ENCODE data around the gene USP12. TPM values are rescaled to one million over a fixed set of nuclear protein-coding genes. Genes with fewer than 3 reads are reported as not detected.
"Not testable (repeated sequence)": the region's sequence is repeated elsewhere in the genome, so short reads cannot be mapped to it uniquely, and the experiment has no call there.

Gene USP12
- total RNA-seq, 2 donors from 2014 or later, result 16.1 to 19.1 TPM

GRCh38 chr13:27161423-27161822 is 10.2 kb downstream of the USP12 start:
- DNase-seq (no peak), ATAC-seq (no peak)
- intact Hi-C loops (cut with DNase I), result loop anchor here in 1 of 2 donors (10.0 kb wide), 1 partner anchor 157 kb away; no protein-coding TSS in a partner anchor

DNA sequence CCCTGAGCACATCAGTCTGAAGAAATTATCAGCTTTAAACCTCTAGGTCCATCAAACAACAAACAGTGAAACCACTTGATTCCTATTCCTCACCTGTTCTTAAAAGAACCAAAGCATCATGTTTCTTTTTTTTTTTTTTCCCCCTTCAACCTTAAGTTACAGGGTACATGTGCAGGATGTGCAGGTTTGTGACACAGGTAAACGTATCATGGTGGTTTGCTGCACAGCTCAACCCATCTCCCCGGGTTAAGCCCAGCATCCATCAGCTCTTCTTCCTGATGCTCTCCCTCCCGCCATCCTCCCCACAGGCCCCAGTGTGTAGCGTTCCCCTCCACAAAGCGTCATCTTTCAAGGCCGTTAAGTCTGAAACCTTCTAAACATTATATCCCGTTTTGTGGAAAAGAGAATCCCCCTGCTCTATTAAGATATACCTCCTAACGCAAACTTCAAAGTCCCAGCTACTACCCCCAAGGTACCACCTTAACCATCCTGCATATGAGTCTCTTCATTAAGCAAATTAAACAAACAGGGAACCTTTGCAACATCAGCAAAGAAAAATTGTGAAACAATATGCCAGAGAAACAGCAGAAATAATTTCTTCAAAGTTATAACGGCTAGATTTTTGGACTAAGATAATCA is 10.8 kb downstream of the USP12 start:
- intact Hi-C loops (cut with DNase I), result loop anchor here in 1 of 2 donors (10.0 kb wide), 1 partner anchor 156 kb away; no protein-coding TSS in a partner anchor
- no peak for DNase-seq
- no peak for ATAC-seq

DNA sequence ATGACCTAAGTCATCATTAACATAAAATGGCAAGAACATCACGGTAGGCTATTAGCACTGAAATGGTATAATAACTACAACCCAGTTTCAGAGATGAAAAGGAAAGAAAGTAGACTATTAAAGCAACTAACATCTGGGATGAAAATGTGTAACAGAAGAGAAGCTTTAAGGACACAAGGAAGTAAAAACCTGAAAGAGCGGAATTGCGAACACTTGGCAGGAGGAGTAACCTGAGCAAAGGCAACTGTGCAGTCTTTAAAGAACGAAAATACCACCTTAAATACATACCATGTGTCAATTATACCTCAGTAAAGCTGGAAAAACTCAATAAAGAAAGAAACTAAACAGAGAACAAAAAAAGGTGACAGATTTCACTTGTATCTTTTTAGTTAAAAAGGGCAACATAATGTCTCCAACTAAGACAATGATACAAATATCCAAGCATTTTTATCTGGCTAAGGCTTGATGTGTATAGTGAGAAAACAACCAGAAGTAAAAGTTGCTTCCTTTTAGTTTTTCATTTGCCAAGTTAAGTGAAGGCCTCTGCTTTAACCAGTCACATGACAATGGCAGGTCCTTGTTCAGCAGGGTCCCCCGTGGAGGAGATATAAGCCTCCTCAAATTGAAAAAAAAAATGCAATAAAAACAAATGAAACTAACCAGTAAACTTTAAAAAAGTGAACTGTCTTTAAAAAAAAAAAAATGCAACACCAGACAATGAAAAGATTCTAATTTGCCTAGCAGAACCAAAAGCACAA is 11.6 kb downstream of the USP12 start:
- intact Hi-C loops (cut with DNase I), result loop anchor here in 1 of 2 donors (10.0 kb wide), 1 partner anchor 155 kb away; no protein-coding TSS in a partner anchor
- DNase-seq (no peak), ATAC-seq (no peak)

DNA sequence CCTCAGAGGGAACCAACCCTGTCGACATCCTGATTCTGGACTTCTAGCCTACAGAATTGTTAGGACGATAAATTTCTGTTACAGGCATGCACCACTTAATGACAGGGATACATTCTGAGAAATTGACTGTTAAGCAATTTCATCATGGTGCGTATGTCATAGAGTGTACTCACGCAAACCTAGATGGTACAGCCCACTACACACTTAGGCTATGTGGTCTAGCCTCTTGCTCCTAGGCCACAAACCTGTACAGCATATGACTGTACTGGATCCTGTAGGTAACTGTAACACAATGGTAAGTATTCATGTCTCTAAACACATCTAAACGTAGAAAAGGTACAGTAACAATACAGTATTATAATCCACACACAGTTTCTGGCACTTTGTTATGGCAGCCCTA is 13.3 kb downstream of the USP12 start:
- intact Hi-C loops (cut with DNase I), result no loop called here
- DNase-seq, result no peak
- no peak for ATAC-seq

DNA sequence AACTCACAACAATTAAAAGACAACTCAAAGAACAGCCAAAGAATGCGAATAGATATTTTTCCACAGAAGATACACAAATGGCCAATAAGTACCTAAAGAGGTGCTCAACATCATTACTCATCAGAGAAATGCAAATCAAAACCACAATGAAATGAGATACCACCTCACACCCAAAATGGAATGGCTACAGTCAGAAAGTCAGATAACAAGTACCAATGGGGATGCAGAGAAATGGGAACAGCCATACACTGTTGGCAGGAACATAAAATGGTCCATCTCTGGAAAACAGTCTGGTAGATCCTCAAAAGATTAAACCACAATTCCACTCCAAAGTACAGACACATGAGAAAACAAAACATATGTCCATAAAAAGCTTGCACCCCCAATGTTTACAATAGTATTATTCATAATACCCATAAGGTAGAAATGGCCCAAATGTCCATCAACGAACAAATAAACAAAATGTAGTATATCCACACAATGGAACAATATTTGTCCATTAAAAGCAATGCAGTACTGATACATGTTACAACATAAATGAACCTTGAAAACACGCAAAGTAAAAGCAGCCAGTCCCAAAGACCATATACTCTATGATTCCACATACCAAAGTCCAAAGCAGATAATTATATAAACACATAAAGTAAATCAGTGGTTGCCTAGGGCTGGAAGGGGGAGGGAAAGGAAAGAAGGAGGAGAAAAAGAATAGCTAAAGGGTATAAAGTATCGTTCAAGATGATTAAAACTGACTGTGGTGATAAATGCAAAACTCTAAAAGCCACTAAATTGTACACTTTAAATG is 19.6 kb downstream of the USP12 start:
- ATAC-seq, result no peak
- no peak for DNase-seq
- intact Hi-C loops (cut with DNase I), result no loop called here

- ATAC-seq (no peak), DNase-seq (no peak)
- intact Hi-C loops (cut with DNase I), result no loop called here
These were observed 21.9 kb downstream of the USP12 start for GRCh38 chr13:27149702-27150101.

DNA sequence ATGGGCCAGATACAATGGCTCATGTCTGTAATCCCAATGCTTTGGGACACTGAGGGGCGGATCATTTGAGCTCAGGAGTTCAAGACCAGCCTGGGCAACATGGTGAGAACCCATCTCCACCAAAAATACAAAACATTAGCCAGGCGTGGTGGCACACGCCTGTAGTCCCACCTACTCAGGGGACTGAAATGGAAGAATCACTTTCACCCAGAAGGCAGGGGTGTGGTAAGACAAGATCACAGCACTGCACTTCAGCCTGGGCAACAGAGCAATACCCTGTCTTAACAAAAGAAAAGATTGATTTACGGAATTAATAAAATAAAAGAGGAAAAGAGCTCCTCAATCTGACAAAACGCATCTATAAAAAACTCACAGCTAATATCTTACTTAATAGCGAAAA is 22.7 kb downstream of the USP12 start:
- no peak for ATAC-seq
- intact Hi-C loops (cut with DNase I), result no loop called here

GRCh38 chr13:27147530-27148170 is 24.0 kb downstream of the USP12 start:
- DNase-seq, result no peak
- ATAC-seq, result no peak
- intact Hi-C loops (cut with DNase I), result no loop called here

More for the DNA sequence above, 22.7 kb downstream of the USP12 start:
- DNase-seq, result no peak

- intact Hi-C loops (cut with DNase I), result no loop called here
- DNase-seq (no peak), ATAC-seq (no peak)
These were observed 29.9 kb downstream of the USP12 start for GRCh38 chr13:27141746-27142145.

DNA sequence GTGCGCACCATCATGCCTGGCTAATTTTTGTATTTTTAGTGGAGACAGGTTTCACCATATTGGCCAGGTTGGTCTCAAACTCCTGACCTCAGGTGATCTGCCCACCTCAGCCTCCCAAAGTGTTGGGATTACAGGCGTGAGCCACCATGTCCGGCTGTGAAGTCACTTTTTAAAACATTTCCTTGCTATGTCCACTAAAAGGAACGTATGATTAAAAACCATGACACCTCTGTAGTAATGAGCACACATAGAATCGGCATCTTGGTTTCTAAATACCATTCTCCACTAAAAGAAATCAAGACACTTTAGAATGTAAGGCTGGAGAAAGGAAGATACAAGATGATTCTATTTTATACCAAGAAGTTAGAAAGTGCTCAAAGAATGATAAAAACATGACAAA is 30.5 kb downstream of the USP12 start:
- DNase-seq; ATAC-seq; intact Hi-C loops (cut with DNase I): not testable (repeated sequence)

GRCh38 chr13:27140060-27140459 is 31.6 kb downstream of the USP12 start:
- DNase-seq (no peak), ATAC-seq (no peak)
- intact Hi-C loops (cut with DNase I), result no loop called here

DNA sequence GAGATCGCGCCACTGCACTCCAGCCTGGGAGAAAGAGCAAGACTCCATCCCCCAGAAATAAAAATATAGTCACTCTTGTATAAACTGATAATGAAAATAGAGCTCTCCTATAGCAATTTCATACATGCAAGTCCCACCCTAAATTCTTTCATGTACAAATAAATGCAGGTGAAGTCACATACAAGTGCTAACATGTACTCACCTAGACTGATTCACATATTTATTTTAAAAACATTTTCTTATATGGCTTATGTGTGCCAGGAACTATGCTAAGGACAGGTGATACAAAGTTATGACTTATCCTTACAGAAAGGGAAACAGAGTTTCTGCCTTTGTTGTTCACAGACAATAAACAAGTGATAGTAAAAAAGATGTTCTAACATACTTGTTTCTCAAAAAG is 32.0 kb downstream of the USP12 start:
- no peak for DNase-seq
- intact Hi-C loops (cut with DNase I), result no loop called here
- ATAC-seq, result no peak

DNA sequence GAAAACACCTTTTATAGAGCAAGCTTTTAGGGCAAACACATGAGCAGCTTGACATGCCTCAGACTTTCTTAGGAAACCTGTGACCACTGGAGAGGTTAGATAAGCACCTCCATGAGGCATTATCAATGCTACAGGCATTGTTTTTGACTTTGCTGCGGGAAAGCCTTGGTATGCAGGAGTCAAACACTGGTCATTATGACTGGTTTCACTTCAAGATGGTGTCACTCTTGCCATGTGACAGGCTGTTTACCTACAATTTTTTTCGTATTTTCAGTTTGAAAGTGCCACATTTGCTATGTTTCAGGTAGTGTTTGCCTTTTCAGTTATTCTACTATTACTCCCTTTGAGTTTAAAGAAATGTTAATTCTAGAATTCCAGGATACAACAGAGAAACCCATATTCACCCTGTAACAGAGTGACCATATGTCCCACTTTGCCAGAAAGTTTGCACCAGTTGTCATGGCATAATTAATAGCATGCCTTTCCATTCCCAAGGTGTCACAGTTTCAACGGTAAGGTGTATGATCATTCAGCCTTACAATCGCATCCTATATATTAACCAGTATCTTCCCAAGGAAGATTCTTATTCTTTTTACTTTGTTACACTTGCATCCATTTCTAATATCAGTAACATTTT is 33.0 kb downstream of the USP12 start:
- ATAC-seq (no peak), DNase-seq (no peak)
- intact Hi-C loops (cut with DNase I), result no loop called here

DNA sequence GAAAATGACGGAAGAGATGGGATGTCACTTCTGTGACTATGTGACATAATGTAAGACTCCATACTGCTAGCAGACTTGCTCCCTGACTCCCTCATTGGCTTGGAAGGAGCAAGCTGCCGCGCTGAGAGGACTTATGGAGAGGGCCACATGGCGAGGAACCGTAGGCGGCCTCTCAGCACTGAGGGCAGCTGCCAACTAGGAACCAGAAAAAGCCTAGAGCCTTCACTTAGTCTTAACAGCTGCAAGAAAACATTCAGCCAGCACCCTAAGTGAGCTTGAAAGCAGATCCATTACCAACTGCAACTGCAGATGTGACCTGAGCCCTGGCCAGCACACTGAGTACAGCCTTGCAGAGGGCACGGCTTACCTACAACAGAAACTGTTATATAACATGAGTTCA is 33.9 kb downstream of the USP12 start:
- intact Hi-C loops (cut with DNase I), result no loop called here
- DNase-seq (no peak), ATAC-seq (peak; percentile 44 to 50)

DNA sequence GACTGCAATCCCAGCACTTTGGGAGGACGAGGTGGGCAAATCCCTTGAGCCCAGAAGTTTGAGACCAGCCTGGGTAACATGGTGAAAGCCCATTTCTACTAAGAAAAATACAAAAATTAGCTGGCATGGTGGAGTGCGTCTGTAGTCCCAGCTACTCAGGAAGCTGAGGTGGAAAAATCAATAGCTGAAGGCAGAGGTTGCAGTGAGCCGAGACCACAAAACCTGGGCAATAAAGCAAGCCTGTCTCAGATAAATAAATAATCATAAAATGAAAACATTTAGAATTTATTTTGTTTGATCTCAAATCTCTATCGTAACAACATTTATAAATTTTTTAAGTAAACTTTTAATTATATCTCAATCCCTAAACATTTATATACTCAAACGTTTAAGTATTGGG is 36.6 kb downstream of the USP12 start:
- intact Hi-C loops (cut with DNase I), result no loop called here
- no peak for ATAC-seq
- DNase-seq, result no peak

- no peak for DNase-seq
- intact Hi-C loops (cut with DNase I), result no loop called here
- ATAC-seq, result no peak
These were observed 37.7 kb downstream of the USP12 start for GRCh38 chr13:27133889-27134288.

DNA sequence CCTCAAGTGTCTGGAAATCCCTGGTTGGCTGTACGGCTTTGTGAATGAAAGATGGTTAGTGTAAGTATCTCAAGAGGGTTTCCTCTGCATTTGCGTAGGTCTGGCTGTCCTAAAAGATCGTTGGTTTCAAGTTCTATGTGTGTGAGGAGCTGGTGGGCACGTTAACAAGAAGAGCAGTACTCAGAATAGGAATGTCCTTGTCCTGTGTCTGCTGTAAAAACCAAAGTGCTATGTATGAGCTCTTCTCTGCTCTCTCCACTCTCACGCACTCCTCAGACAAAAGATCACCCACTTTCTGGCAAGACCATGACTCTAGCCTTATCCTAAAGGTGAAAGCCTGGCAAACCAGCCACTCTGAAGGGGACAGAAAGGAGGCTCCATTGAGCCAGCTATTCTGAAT is 39.1 kb downstream of the USP12 start:
- no peak for DNase-seq
- intact Hi-C loops (cut with DNase I), result no loop called here
- ATAC-seq, result no peak

DNA sequence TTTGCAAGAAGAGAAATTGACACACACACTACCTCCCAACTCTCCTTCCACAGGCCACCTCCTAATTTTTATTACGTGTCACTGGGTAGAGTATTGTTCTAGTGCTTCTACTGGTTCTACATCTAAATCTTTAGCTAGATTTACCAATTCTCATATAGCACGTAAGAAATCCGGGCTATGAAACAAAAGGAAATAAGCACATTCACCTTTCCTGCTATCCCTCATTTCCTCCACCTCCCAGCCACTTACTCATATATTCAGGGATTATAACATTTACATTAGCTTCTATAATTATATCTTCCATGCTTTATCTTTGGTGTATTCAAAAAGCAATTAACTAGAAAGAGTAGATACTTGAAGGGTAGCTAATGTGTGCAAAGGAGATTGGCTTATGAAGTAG is 39.7 kb downstream of the USP12 start:
- ATAC-seq, result no peak
- no peak for DNase-seq
- intact Hi-C loops (cut with DNase I), result no loop called here

- peak in 1 of 2 donors; percentile 86 for ATAC-seq
- intact Hi-C loops (cut with DNase I), result no loop called here
- no peak for DNase-seq
These were observed 40.5 kb downstream of the USP12 start for GRCh38 chr13:27130979-27131623.
